Cardiac fibroblast (primary cell): ENCODE data around the gene LINC00632.

Source experiments
- DNase-seq, 2 donors: peaks; one replicate each; pipeline versions ENCODE4 v3.0.0 to v3.0.0-alpha.2; 2010; ENCODE audit warnings: low read depth in 2 of 2
- H3K4me3 ChIP-seq, 2 donors: replicated peaks in 1 of 2; 1 replicate in 1 of 2; 2 replicates in 1 of 2; pipeline ENCODE4 v1.5.1; 2011; ENCODE audit warnings: low read depth in 2 of 2, low read length in 2 of 2, mild to moderate bottlenecking in 2 of 2, moderate library complexity in 1 of 2
- CTCF ChIP-seq: IDR thresholded peaks from one replicate; pipeline ENCODE4 v1.5.1; 2011; ENCODE audit warnings: low read depth, mild to moderate bottlenecking, low read length, inconsistent platforms

LINC00632 gene

GRCh38 chrX:140701480-140701879 lies 8.1 kb upstream of the LINC00632 start:
- DNase-seq = peak; percentile 41 to 62

GRCh38 chrX:140710710-140711109 lies 1.2 kb downstream of the LINC00632 start:
- no peak for TF ChIP-seq CTCF
- H3K4me3 ChIP-seq = no peak overlapping the region
- DNase-seq = peak in 1 of 2 donors; percentile 8

More at GRCh38 chrX:140701480-140701879, 8.1 kb upstream of the LINC00632 start:
- H3K4me3 ChIP-seq = no peak overlapping the region
- TF ChIP-seq CTCF = peak; percentile 23

GRCh38 chrX:140711894-140712293 lies 2.3 kb downstream of the LINC00632 start:
- TF ChIP-seq CTCF = no peak
- H3K4me3 ChIP-seq = no peak overlapping the region
- DNase-seq = no peak

- no peak for TF ChIP-seq CTCF
- DNase-seq = peak; percentile 26 to 75
- H3K4me3 ChIP-seq = peak overlapping the region in 1 of 2 donors; percentile 5
Measured at GRCh38 chrX:140712413-140713173, 3.0 kb downstream of the LINC00632 start.

GRCh38 chrX:140713174-140713539 lies 3.6 kb downstream of the LINC00632 start:
- no peak for DNase-seq
- H3K4me3 ChIP-seq = no peak overlapping the region

GRCh38 chrX:140715787-140716186 lies 6.2 kb downstream of the LINC00632 start:
- DNase-seq = no peak

More at GRCh38 chrX:140713174-140713539, 3.6 kb downstream of the LINC00632 start:
- no peak for TF ChIP-seq CTCF

More at GRCh38 chrX:140715787-140716186, 6.2 kb downstream of the LINC00632 start:
- no peak for TF ChIP-seq CTCF
- H3K4me3 ChIP-seq = no peak overlapping the region
